8988T (cell line): ENCODE measurements around the gene AKAP8.
"Not testable (repeated sequence)": the region's sequence is repeated elsewhere in the genome, so short reads cannot be mapped to it uniquely, and the experiment has no call there.

ENCODE experiments used
- DNase-seq: peaks from one replicate; pipeline ENCODE4 v3.0.0; 2011

Gene AKAP8

GRCh38 chr19:15379083-15379998, at the start of gene AKAP8:
TSS of gene AKAP8 (minus strand) at chr19:15379787. CDS start at chr19:15379731, 56 bp downstream.
- DNase-seq: peak; percentile 90

GRCh38 chr19:15427991-15428471, 48.4 kb upstream of the AKAP8 start:
- peak; percentile 14 for DNase-seq

- DNase-seq: peak; percentile 5
Observed at GRCh38 chr19:15427350-15427700, 47.7 kb upstream of the AKAP8 start.

GRCh38 chr19:15426485-15427349, 47.1 kb upstream of the AKAP8 start:
- peak; percentile 42 for DNase-seq

GRCh38 chr19:15425321-15425950, 45.8 kb upstream of the AKAP8 start:
- peak; percentile 17 for DNase-seq

GRCh38 chr19:15424692-15425272, 45.2 kb upstream of the AKAP8 start:
- DNase-seq: peak; percentile 15

GRCh38 chr19:15424121-15424520, 44.5 kb upstream of the AKAP8 start:
- DNase-seq: no peak

GRCh38 chr19:15423130-15423529, 43.5 kb upstream of the AKAP8 start:
- no peak for DNase-seq

- no peak for DNase-seq
Observed at GRCh38 chr19:15422296-15423075, 42.9 kb upstream of the AKAP8 start.

- DNase-seq: no peak
Observed at GRCh38 chr19:15421721-15422260, 42.2 kb upstream of the AKAP8 start.

GRCh38 chr19:15421136-15421695, 41.6 kb upstream of the AKAP8 start:
- no peak for DNase-seq

GRCh38 chr19:15419413-15420025, 39.9 kb upstream of the AKAP8 start:
- DNase-seq: no peak

GRCh38 chr19:15418579-15419412, 39.2 kb upstream of the AKAP8 start, which contains the start of gene AKAP8L:
TSS of gene AKAP8L (minus strand) at chr19:15418988. CDS start at chr19:15418923, 65 bp downstream.
- DNase-seq: peak; percentile 93

GRCh38 chr19:15418231-15418578, 38.6 kb upstream of the AKAP8 start:
- no peak for DNase-seq

- no peak for DNase-seq
Observed at GRCh38 chr19:15417699-15418098, 38.1 kb upstream of the AKAP8 start.

- no peak for DNase-seq
Observed at GRCh38 chr19:15412832-15413231, 33.2 kb upstream of the AKAP8 start.

- DNase-seq: not testable (repeated sequence)
Observed at GRCh38 chr19:15411351-15411750, 31.8 kb upstream of the AKAP8 start.

GRCh38 chr19:15404780-15405211, 25.2 kb upstream of the AKAP8 start:
- no peak for DNase-seq

GRCh38 chr19:15404097-15404779, 24.7 kb upstream of the AKAP8 start:
- no peak for DNase-seq
